ENCODE data around the gene LDLRAD3.

DNA sequence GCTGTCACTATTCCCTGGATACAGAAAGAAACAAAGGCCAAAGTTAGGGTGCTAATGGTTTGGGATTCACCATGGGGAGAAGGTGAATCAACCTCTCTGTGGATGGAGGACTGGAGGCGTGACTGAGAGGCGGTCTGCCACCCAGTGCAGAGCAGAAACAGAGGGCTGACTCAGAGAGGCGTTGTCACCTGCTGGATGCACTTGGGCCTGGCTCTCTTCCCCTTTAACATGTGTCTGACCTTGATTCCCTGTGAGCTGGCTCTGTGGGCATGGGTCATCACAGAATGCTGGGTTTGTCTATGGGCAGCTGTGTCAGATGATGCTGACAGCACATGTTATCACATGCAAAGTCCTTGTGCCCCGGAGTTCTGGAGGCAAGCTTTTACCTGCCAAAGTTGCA, 75.9 kb downstream of the LDLRAD3 start:
- TF ChIP-seq CTCF (conservative IDR thresholded peaks at IDR 0.05 in 1 of 2, IDR thresholded peaks at IDR 0.05 in 1 of 2; ENCODE audit: extremely low read depth in 1 of 2, insufficient read depth in 1 of 2, low read depth in 1 of 2, low read length in 2 of 2) (no peak), EZH2 (IDR thresholded peaks at IDR 0.05; ENCODE audit: borderline replicate concordance, low read length) (no peak)

Measured in mammary epithelial cell (primary cell).